Measurements from ENCODE around the gene PDAP1.

The PDAP1 gene

GRCh38 chr7:99375070-99375807 lies 33.2 kb downstream of the PDAP1 start:
- Histone ChIP-seq H3K9me3 (ENCODE audit: control insufficient read depth in 2 of 2, low read length in 2 of 2) (no peaks in the 10 kb centered on the region), H3K9ac (ENCODE audit: low read length in 2 of 2) (peak overlapping the region in 1 of 2 donors; percentile 57), H3K27ac (ENCODE audit: low read length) (peak overlapping the region; percentile 46), H3K4me3 (ENCODE audit: low read length in 2 of 2) (peak overlapping the region; percentile 29 to 72), H3K27me3 (ENCODE audit: control insufficient read depth in 1 of 2, insufficient read depth in 2 of 2, low read length in 2 of 2) (no peaks in the 10 kb centered on the region), H3K4me1 (ENCODE audit: control insufficient read depth, insufficient read depth, low read length) (peaks cover 22% of the 10 kb centered on the region), H3K36me3 (ENCODE audit: control insufficient read depth in 2 of 2, insufficient read depth in 2 of 2, low read length in 2 of 2) (no peaks in the 10 kb centered on the region)

GRCh38 chr7:99374111-99375064 lies 34.0 kb downstream of the PDAP1 start, which contains the start of gene ARPC1B:
ARPC1B (plus strand) TSS chr7:99374730; CDS start chr7:99385715, 10,985 bp downstream.
- Histone ChIP-seq H3K36me3 (ENCODE audit: control insufficient read depth in 2 of 2, insufficient read depth in 2 of 2, low read length in 2 of 2) (peaks cover 0 to 2% of the 10 kb centered on the region in 2 donors), H3K9ac (ENCODE audit: low read length in 2 of 2) (peak within 1 kb of the TSS in 1 of 2 donors; percentile 57)

GRCh38 chr7:99373091-99374066 lies 35.0 kb downstream of the PDAP1 start:
- no peak overlapping the region for H3K27ac ChIP-seq (ENCODE audit: low read length)
- H3K27me3 ChIP-seq (ENCODE audit: control insufficient read depth in 1 of 2, insufficient read depth in 2 of 2, low read length in 2 of 2): no peaks in the 10 kb centered on the region
- H3K4me3 ChIP-seq (ENCODE audit: low read length in 2 of 2): peak overlapping the region; percentile 46 to 72
- H3K9ac ChIP-seq (ENCODE audit: low read length in 2 of 2): no peak overlapping the region
- H3K4me1 ChIP-seq (ENCODE audit: control insufficient read depth, insufficient read depth, low read length): peaks cover 8% of the 10 kb centered on the region
- no peaks in the 10 kb centered on the region for H3K9me3 ChIP-seq (ENCODE audit: control insufficient read depth in 2 of 2, low read length in 2 of 2)
- peaks cover 3 to 5% of the 10 kb centered on the region in 2 donors for H3K36me3 ChIP-seq (ENCODE audit: control insufficient read depth in 2 of 2, insufficient read depth in 2 of 2, low read length in 2 of 2)

More at GRCh38 chr7:99374111-99375064, 34.0 kb downstream of the PDAP1 start, which contains the start of gene ARPC1B:
- Histone ChIP-seq H3K27ac (ENCODE audit: low read length) (peak within 1 kb of the TSS; percentile 46), H3K27me3 (ENCODE audit: control insufficient read depth in 1 of 2, insufficient read depth in 2 of 2, low read length in 2 of 2) (no peaks in the 10 kb centered on the region), H3K4me3 (ENCODE audit: low read length in 2 of 2) (peak within 1 kb of the TSS; percentile 46 to 72), H3K4me1 (ENCODE audit: control insufficient read depth, insufficient read depth, low read length) (peaks cover 13% of the 10 kb centered on the region), H3K9me3 (ENCODE audit: control insufficient read depth in 2 of 2, low read length in 2 of 2) (no peaks in the 10 kb centered on the region)

- Histone ChIP-seq H3K9me3 (ENCODE audit: control insufficient read depth in 2 of 2, low read length in 2 of 2) (no peaks in the 10 kb centered on the region), H3K36me3 (ENCODE audit: control insufficient read depth in 2 of 2, insufficient read depth in 2 of 2, low read length in 2 of 2) (peaks cover 3 to 5% of the 10 kb centered on the region in 2 donors), H3K4me3 (ENCODE audit: low read length in 2 of 2) (no peak overlapping the region), H3K27me3 (ENCODE audit: control insufficient read depth in 1 of 2, insufficient read depth in 2 of 2, low read length in 2 of 2) (no peaks in the 10 kb centered on the region), H3K27ac (ENCODE audit: low read length) (no peak overlapping the region), H3K9ac (ENCODE audit: low read length in 2 of 2) (no peak overlapping the region), H3K4me1 (ENCODE audit: control insufficient read depth, insufficient read depth, low read length) (peaks cover 8% of the 10 kb centered on the region)
These were observed 35.9 kb downstream of the PDAP1 start for GRCh38 chr7:99372275-99373090.

GRCh38 chr7:99371376-99371920 lies 36.9 kb downstream of the PDAP1 start:
- H3K27me3 ChIP-seq (ENCODE audit: control insufficient read depth in 1 of 2, insufficient read depth in 2 of 2, low read length in 2 of 2): no peaks in the 10 kb centered on the region
- peaks cover 12 to 14% of the 10 kb centered on the region in 2 donors for H3K36me3 ChIP-seq (ENCODE audit: control insufficient read depth in 2 of 2, insufficient read depth in 2 of 2, low read length in 2 of 2)
- H3K27ac ChIP-seq (ENCODE audit: low read length): no peak overlapping the region
- H3K9me3 ChIP-seq (ENCODE audit: control insufficient read depth in 2 of 2, low read length in 2 of 2): no peaks in the 10 kb centered on the region
- H3K9ac ChIP-seq (ENCODE audit: low read length in 2 of 2): no peak overlapping the region
- peaks cover 8% of the 10 kb centered on the region for H3K4me1 ChIP-seq (ENCODE audit: control insufficient read depth, insufficient read depth, low read length)
- no peak overlapping the region for H3K4me3 ChIP-seq (ENCODE audit: low read length in 2 of 2)

- no peaks in the 10 kb centered on the region for H3K9me3 ChIP-seq (ENCODE audit: control insufficient read depth in 2 of 2, low read length in 2 of 2)
- no peaks in the 10 kb centered on the region for H3K27me3 ChIP-seq (ENCODE audit: control insufficient read depth in 1 of 2, insufficient read depth in 2 of 2, low read length in 2 of 2)
- H3K36me3 ChIP-seq (ENCODE audit: control insufficient read depth in 2 of 2, insufficient read depth in 2 of 2, low read length in 2 of 2): peaks cover 19 to 24% of the 10 kb centered on the region in 2 donors
- no peak overlapping the region for H3K9ac ChIP-seq (ENCODE audit: low read length in 2 of 2)
- H3K4me3 ChIP-seq (ENCODE audit: low read length in 2 of 2): no peak overlapping the region
- no peak overlapping the region for H3K27ac ChIP-seq (ENCODE audit: low read length)
- H3K4me1 ChIP-seq (ENCODE audit: control insufficient read depth, insufficient read depth, low read length): peaks cover 5% of the 10 kb centered on the region
These were observed 38.5 kb downstream of the PDAP1 start for GRCh38 chr7:99369767-99370391.

GRCh38 chr7:99368750-99369389 lies 39.5 kb downstream of the PDAP1 start:
- no peak overlapping the region for H3K4me3 ChIP-seq (ENCODE audit: low read length in 2 of 2)
- H3K36me3 ChIP-seq (ENCODE audit: control insufficient read depth in 2 of 2, insufficient read depth in 2 of 2, low read length in 2 of 2): peaks cover 24 to 26% of the 10 kb centered on the region in 2 donors
- no peak overlapping the region for H3K9ac ChIP-seq (ENCODE audit: low read length in 2 of 2)
- H3K27me3 ChIP-seq (ENCODE audit: control insufficient read depth in 1 of 2, insufficient read depth in 2 of 2, low read length in 2 of 2): no peaks in the 10 kb centered on the region
- no peaks in the 10 kb centered on the region for H3K4me1 ChIP-seq (ENCODE audit: control insufficient read depth, insufficient read depth, low read length)
- no peak overlapping the region for H3K27ac ChIP-seq (ENCODE audit: low read length)
- H3K9me3 ChIP-seq (ENCODE audit: control insufficient read depth in 2 of 2, low read length in 2 of 2): no peaks in the 10 kb centered on the region

- no peaks in the 10 kb centered on the region for H3K4me1 ChIP-seq (ENCODE audit: control insufficient read depth, insufficient read depth, low read length)
- H3K9me3 ChIP-seq (ENCODE audit: control insufficient read depth in 2 of 2, low read length in 2 of 2): no peaks in the 10 kb centered on the region
- peaks cover 34 to 36% of the 10 kb centered on the region in 2 donors for H3K36me3 ChIP-seq (ENCODE audit: control insufficient read depth in 2 of 2, insufficient read depth in 2 of 2, low read length in 2 of 2)
- H3K9ac ChIP-seq (ENCODE audit: low read length in 2 of 2): no peak overlapping the region
- no peaks in the 10 kb centered on the region for H3K27me3 ChIP-seq (ENCODE audit: control insufficient read depth in 1 of 2, insufficient read depth in 2 of 2, low read length in 2 of 2)
- H3K4me3 ChIP-seq (ENCODE audit: low read length in 2 of 2): no peak overlapping the region
- H3K27ac ChIP-seq (ENCODE audit: low read length): no peak overlapping the region
These were observed 41.8 kb downstream of the PDAP1 start for GRCh38 chr7:99366646-99367045.

Data from stomach smooth muscle (tissue), 2 donors.